Activated B cell treated with CpG ODN at 0.5 μM for 24 hours (primary cell): ENCODE data around the gene MMEL1. TPM values are rescaled to one million over a fixed set of nuclear protein-coding genes. Genes with fewer than 3 reads are reported as not detected.

Experiments
- ATAC-seq: fragments of 200-7000 bp; cut with Tn5 transposase; one replicate; pipeline ENCODE4 v1.10.0; 2021; ENCODE audit warnings: low read depth, mild to moderate bottlenecking, moderate library complexity
- CTCF ChIA-PET: fragments of 350-600 bp; sonication (Branson Sonifier 250); formaldehyde crosslinking; loops from one replicate; lab custom pipeline; 2021; ENCODE audit warnings: antibody characterized with exemption; lab: Charles Lee
- POLR2A ChIA-PET: fragments of 350-600 bp; sonication (Branson Sonifier 250); formaldehyde crosslinking; loops from one replicate; lab custom pipeline; 2021; ENCODE audit warnings: antibody characterized with exemption; lab: Charles Lee
- DNase-seq: peaks from one replicate; pipeline ENCODE4 v3.0.0; 2022
- H3K27ac Mint-ChIP-seq: one replicate; pipeline ENCODE4 v1.8.0; 2020; ENCODE audit warnings: mixed read lengths
- H3K27me3 Mint-ChIP-seq: one replicate; pipeline ENCODE4 v1.8.0; 2021; ENCODE audit warnings: mixed read lengths
- H3K36me3 Mint-ChIP-seq: one replicate; pipeline ENCODE4 v1.8.0; 2021; ENCODE audit warnings: low read depth, mixed read lengths
- H3K4me1 Mint-ChIP-seq: one replicate; pipeline ENCODE4 v1.8.0; 2021; ENCODE audit warnings: mixed read lengths
- H3K4me3 Mint-ChIP-seq: one replicate; pipeline ENCODE4 v1.8.0; 2020; ENCODE audit warnings: mild to moderate bottlenecking, mixed read lengths
- H3K9me3 Mint-ChIP-seq: one replicate; pipeline ENCODE4 v1.8.0; 2020; ENCODE audit warnings: mixed read lengths
- intact Hi-C: fragments of 100-400 bp; cut with micrococcal nuclease; formaldehyde crosslinking; loops from one replicate; pipeline ENCODE4 v1.15.1; 2024
- total RNA-seq: library from RNA; stranded (reverse); gene quantifications from 2 replicates; pipeline ENCODE4 v1.2.3, GENCODE V29; 2022
- TF ChIP-seq, protein P1 (sequence below): fragments of 200-600 bp; IDR thresholded peaks from one replicate; pipeline ENCODE4 v1.8.0; 2022; ENCODE audit warnings: antibody characterized with exemption, mild to moderate bottlenecking

Gene MMEL1
- total RNA-seq, 1 donor from 2014 or later = not detected

DNA sequence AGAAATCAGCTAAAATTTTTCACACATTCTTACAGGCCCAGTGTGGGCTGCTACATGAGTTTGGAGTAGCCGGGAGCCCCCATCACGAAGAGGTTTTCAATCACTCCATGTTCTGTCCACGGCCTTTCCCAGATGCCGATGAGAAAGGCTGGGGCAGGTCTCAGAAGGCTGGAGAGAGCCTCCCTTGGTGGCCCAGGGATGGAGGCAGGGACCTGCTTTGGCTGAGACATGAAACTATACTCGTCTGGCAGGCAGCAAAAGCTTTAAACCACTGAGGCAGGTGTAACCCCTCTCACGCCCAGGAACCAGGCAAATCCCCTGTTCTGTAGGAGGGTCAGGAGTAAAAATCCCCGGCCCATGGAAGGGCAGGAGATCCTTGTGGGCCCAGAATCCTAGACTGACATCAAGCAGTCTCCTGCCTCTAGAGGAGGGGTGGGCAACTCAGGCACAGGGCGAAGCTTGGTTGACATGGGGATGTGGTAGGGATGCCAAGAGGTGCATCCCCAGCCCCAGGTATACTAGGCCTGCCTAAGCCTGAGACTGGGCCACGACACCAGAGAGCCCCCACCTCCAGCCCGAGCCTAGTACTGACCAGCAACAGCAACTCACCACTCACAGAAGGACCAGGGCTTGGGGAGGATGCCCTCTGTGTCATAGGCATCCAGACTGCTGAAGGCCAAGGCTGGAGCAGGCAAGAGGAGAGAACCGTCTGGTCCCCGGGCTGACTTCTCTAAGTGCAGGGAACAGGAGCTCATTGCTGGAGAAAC is 9.1 kb downstream of the MMEL1 start:
- POLR2A ChIA-PET = no interaction called here
- DNase-seq (peak; percentile 12), ATAC-seq (no peak)
- TF ChIP-seq, protein P1, sequence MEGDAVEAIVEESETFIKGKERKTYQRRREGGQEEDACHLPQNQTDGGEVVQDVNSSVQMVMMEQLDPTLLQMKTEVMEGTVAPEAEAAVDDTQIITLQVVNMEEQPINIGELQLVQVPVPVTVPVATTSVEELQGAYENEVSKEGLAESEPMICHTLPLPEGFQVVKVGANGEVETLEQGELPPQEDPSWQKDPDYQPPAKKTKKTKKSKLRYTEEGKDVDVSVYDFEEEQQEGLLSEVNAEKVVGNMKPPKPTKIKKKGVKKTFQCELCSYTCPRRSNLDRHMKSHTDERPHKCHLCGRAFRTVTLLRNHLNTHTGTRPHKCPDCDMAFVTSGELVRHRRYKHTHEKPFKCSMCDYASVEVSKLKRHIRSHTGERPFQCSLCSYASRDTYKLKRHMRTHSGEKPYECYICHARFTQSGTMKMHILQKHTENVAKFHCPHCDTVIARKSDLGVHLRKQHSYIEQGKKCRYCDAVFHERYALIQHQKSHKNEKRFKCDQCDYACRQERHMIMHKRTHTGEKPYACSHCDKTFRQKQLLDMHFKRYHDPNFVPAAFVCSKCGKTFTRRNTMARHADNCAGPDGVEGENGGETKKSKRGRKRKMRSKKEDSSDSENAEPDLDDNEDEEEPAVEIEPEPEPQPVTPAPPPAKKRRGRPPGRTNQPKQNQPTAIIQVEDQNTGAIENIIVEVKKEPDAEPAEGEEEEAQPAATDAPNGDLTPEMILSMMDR = no peak
- peaks cover 7% of the 10 kb centered on the region for H3K9me3 Mint-ChIP-seq
- H3K4me1 Mint-ChIP-seq = no peaks in the 10 kb centered on the region
- no peak overlapping the region for H3K4me3 Mint-ChIP-seq
- no peak overlapping the region for H3K27ac Mint-ChIP-seq
- intact Hi-C loops = no loop called here
- peaks cover 39% of the 10 kb centered on the region for H3K27me3 Mint-ChIP-seq
- CTCF ChIA-PET = no interaction called here
- H3K36me3 Mint-ChIP-seq = no peaks in the 10 kb centered on the region

- no peaks in the 10 kb centered on the region for H3K36me3 Mint-ChIP-seq
- CTCF ChIA-PET = no interaction called here
- no peak for ATAC-seq
- no peak overlapping the region for H3K27ac Mint-ChIP-seq
- H3K27me3 Mint-ChIP-seq = peaks cover 24% of the 10 kb centered on the region
- H3K4me3 Mint-ChIP-seq = no peak overlapping the region
- DNase-seq = no peak
- intact Hi-C loops = no loop called here
- no peaks in the 10 kb centered on the region for H3K4me1 Mint-ChIP-seq
- H3K9me3 Mint-ChIP-seq = peaks cover 18% of the 10 kb centered on the region
- TF ChIP-seq, protein P1 = no peak
- POLR2A ChIA-PET = no interaction called here
Measured at GRCh38 chr1:2617971-2618470, 14.8 kb downstream of the MMEL1 start.

GRCh38 chr1:2614145-2614544 is 18.7 kb downstream of the MMEL1 start:
- DNase-seq (no peak), ATAC-seq (no peak)
- Mint-ChIP-seq H3K36me3 (no peaks in the 10 kb centered on the region), H3K27ac (no peak overlapping the region), H3K4me3 (no peak overlapping the region), H3K9me3 (peaks cover 11% of the 10 kb centered on the region), H3K27me3 (peaks cover 18% of the 10 kb centered on the region), H3K4me1 (no peaks in the 10 kb centered on the region)
- intact Hi-C loops = no loop called here
- ChIA-PET POLR2A (interaction anchor here (1.5 kb wide), 1 partner anchor 27 kb away, joined by 3 read pairs; no protein-coding TSS in a partner anchor), CTCF (no interaction called here)
- TF ChIP-seq, protein P1 = no peak

GRCh38 chr1:2612591-2613365 is 20.0 kb downstream of the MMEL1 start:
- H3K4me3 Mint-ChIP-seq = no peak overlapping the region
- no peaks in the 10 kb centered on the region for H3K36me3 Mint-ChIP-seq
- POLR2A ChIA-PET = no interaction called here
- peaks cover 16% of the 10 kb centered on the region for H3K27me3 Mint-ChIP-seq
- CTCF ChIA-PET = no interaction called here
- no peaks in the 10 kb centered on the region for H3K4me1 Mint-ChIP-seq
- intact Hi-C loops = no loop called here
- no peak for DNase-seq
- H3K27ac Mint-ChIP-seq = no peak overlapping the region
- TF ChIP-seq, protein P1 = no peak
- peaks cover 11% of the 10 kb centered on the region for H3K9me3 Mint-ChIP-seq
- no peak for ATAC-seq
